H9 (cell line): ENCODE results near the gene SELENOV. TPM values are rescaled to one million over a fixed set of nuclear protein-coding genes. Genes with fewer than 3 reads are reported as not detected.

Experiments used
- DNase-seq: peaks from one replicate; pipeline ENCODE4 v3.0.0-alpha.2; 2017
- H2AFZ ChIP-seq: one replicate; pipeline ENCODE4 v1.6.1; 2013; ENCODE audit warnings: mild to moderate bottlenecking, low read length, control low read depth, moderate library complexity
- H2AK5ac ChIP-seq: 2 replicates; pipeline ENCODE4 v1.6.1; 2013; ENCODE audit warnings: low read length, control low read depth, mixed read lengths; ENCODE audit not compliant: insufficient read length
- H2BK120ac ChIP-seq: one replicate; pipeline ENCODE4 v1.6.1; 2013; ENCODE audit warnings: low read depth, mild to moderate bottlenecking, low read length, control low read depth, inconsistent platforms; ENCODE audit not compliant: poor library complexity, severe bottlenecking
- H2BK12ac ChIP-seq: 2 replicates; pipeline ENCODE4 v1.6.1; 2013; ENCODE audit warnings: low read length, control low read depth, mixed read lengths, low read depth; ENCODE audit not compliant: insufficient read length
- H2BK15ac ChIP-seq: 2 replicates; pipeline ENCODE4 v1.6.1; 2013; ENCODE audit warnings: low read depth, low read length, control low read depth
- H2BK20ac ChIP-seq: one replicate; pipeline ENCODE4 v1.6.1; 2013; ENCODE audit warnings: low read depth, mild to moderate bottlenecking, low read length, control low read depth, inconsistent platforms; ENCODE audit not compliant: poor library complexity, severe bottlenecking
- H2BK5ac ChIP-seq: 2 replicates; pipeline ENCODE4 v1.6.1; 2013; ENCODE audit warnings: low read length, control low read depth, mixed read lengths; ENCODE audit not compliant: insufficient read length
- H3K14ac ChIP-seq: 2 replicates; pipeline ENCODE4 v1.6.1; 2013; ENCODE audit warnings: low read length, control low read depth; ENCODE audit not compliant: insufficient read depth
- H3K18ac ChIP-seq: 2 replicates; pipeline ENCODE4 v1.6.1; 2013; ENCODE audit warnings: low read depth, mild to moderate bottlenecking, mixed read lengths, low read length, control low read depth; ENCODE audit not compliant: insufficient read length
- H3K23ac ChIP-seq: 2 replicates; pipeline ENCODE4 v1.6.1; 2013; ENCODE audit warnings: low read length, control low read depth, mixed read lengths, low read depth; ENCODE audit not compliant: insufficient read length
- H3K23me2 ChIP-seq: 2 replicates; pipeline ENCODE4 v1.6.1; 2013; ENCODE audit warnings: low read depth, mild to moderate bottlenecking, mixed read lengths, low read length, control low read depth; ENCODE audit not compliant: insufficient read length, poor library complexity, severe bottlenecking
- H3K27ac ChIP-seq: 2 replicates; pipeline ENCODE4 v1.5.1; 2013; ENCODE audit warnings: low read length, control low read depth, mixed read lengths, low read depth; ENCODE audit not compliant: insufficient read length
- H3K27me3 ChIP-seq: 2 replicates; pipeline ENCODE4 v1.6.1; 2013; ENCODE audit warnings: low read length, control low read depth, inconsistent platforms; ENCODE audit not compliant: insufficient read depth
- H3K4ac ChIP-seq: 2 replicates; pipeline ENCODE4 v1.6.1; 2013; ENCODE audit warnings: low read depth, mild to moderate bottlenecking, control low read depth, inconsistent platforms, low read length, moderate library complexity
- H3K4me1 ChIP-seq: 2 replicates; pipeline ENCODE4 v1.6.1; 2013; ENCODE audit warnings: low read length, control low read depth, inconsistent platforms; ENCODE audit not compliant: insufficient read depth
- H3K4me2 ChIP-seq: 2 replicates; pipeline ENCODE4 v1.6.1; 2013; ENCODE audit warnings: low read length, control low read depth, mixed read lengths; ENCODE audit not compliant: insufficient read length, insufficient read depth
- H3K56ac ChIP-seq: 2 replicates; pipeline ENCODE4 v1.6.1; 2013; ENCODE audit warnings: low read depth, mild to moderate bottlenecking, mixed read lengths, low read length, control low read depth; ENCODE audit not compliant: insufficient read length
- H3K79me1 ChIP-seq: 2 replicates; pipeline ENCODE4 v1.6.1; 2013; ENCODE audit warnings: low read depth, mild to moderate bottlenecking, moderate library complexity, low read length, control low read depth, inconsistent platforms; ENCODE audit not compliant: insufficient read depth, poor library complexity, severe bottlenecking
- H3K79me2 ChIP-seq: 2 replicates; pipeline ENCODE4 v1.6.1; 2013; ENCODE audit warnings: low read length, control low read depth, inconsistent platforms; ENCODE audit not compliant: insufficient read depth
- H3K9ac ChIP-seq: 2 replicates; pipeline ENCODE4 v1.6.1; 2013; ENCODE audit warnings: low read length, control low read depth, mixed read lengths; ENCODE audit not compliant: insufficient read length; ENCODE audit errors: extremely low read depth
- H3K9me3 ChIP-seq: one replicate; pipeline ENCODE4 v1.6.1; 2013; ENCODE audit warnings: low read depth, low read length, inconsistent platforms; ENCODE audit not compliant: control insufficient read depth
- H3T11ph ChIP-seq: one replicate; pipeline ENCODE4 v1.6.1; 2013; ENCODE audit warnings: mild to moderate bottlenecking, low read length, control low read depth, inconsistent platforms
- H4K20me1 ChIP-seq: one replicate; pipeline ENCODE4 v1.6.1; 2013; ENCODE audit not compliant: control insufficient read depth, insufficient read length, insufficient read depth
- H4K5ac ChIP-seq: 2 replicates; pipeline ENCODE4 v1.6.1; 2013; ENCODE audit warnings: low read depth, mild to moderate bottlenecking, mixed read lengths, low read length, control low read depth; ENCODE audit not compliant: insufficient read length
- H4K8ac ChIP-seq: replicated peaks from 2 replicates; pipeline ENCODE4 v1.6.1; 2013; ENCODE audit warnings: low read length, control low read depth, mixed read lengths, low read depth; ENCODE audit not compliant: insufficient read length
- H4K91ac ChIP-seq: 2 replicates; pipeline ENCODE4 v1.6.1; 2013; ENCODE audit warnings: low read depth, mild to moderate bottlenecking, moderate library complexity, mixed read lengths, low read length, control low read depth; ENCODE audit not compliant: insufficient read length
- H3K27ac Mint-ChIP-seq, 3 experiments: 2 replicates in 2 of 3; 3 replicates in 1 of 3; pipeline ENCODE4 v1.8.0; 2020 to 2021; ENCODE audit warnings: mixed read lengths in 3 of 3, mild to moderate bottlenecking in 1 of 3, moderate library complexity in 1 of 3
- H3K27me3 Mint-ChIP-seq: 2 replicates; pipeline ENCODE4 v1.8.0; 2021; ENCODE audit warnings: low read depth, mild to moderate bottlenecking, moderate library complexity, mixed read lengths
- H3K36me3 Mint-ChIP-seq, 3 experiments: 2 replicates in 2 of 3; 3 replicates in 1 of 3; pipeline ENCODE4 v1.8.0; 2020 to 2021; ENCODE audit warnings: low read depth in 3 of 3, mixed read lengths in 3 of 3; ENCODE audit not compliant: insufficient read depth in 1 of 3
- H3K4me1 Mint-ChIP-seq, 2 experiments: 2 replicates each; pipeline ENCODE4 v1.8.0; 2020; ENCODE audit warnings: mixed read lengths in 2 of 2
- H3K4me3 Mint-ChIP-seq, 2 experiments: 2 replicates in 1 of 2; 3 replicates in 1 of 2; pipeline ENCODE4 v1.8.0; 2020 to 2021; ENCODE audit warnings: mild to moderate bottlenecking in 2 of 2, mixed read lengths in 2 of 2, moderate library complexity in 1 of 2
- H3K9me3 Mint-ChIP-seq, 2 experiments: 2 replicates in 1 of 2; 3 replicates in 1 of 2; pipeline ENCODE4 v1.8.0; 2020; ENCODE audit warnings: mild to moderate bottlenecking in 2 of 2, mixed read lengths in 2 of 2, moderate library complexity in 1 of 2
- CTCF ChIP-seq: fragments of 200-600 bp; sonication (generic); conservative IDR thresholded peaks from 3 replicates; pipeline ENCODE4 v1.8.0; 2021; ENCODE audit warnings: antibody characterized with exemption, mild to moderate bottlenecking
- WGBS: extraction: QIAGEN DNeasy Blood & Tissue Kit; methylation state at CpG from one replicate; pipeline ENCODE4 v1.1.7; 2013; ENCODE audit warnings: missing lambda C conversion rate, low lambda C conversion rate, mixed read lengths; ENCODE audit not compliant: insufficient read length; ENCODE audit errors: extremely low coverage; 5-methylcytosine and 5-hydroxymethylcytosine counted together
- total RNA-seq: library from RNA; stranded (reverse); gene quantifications from 2 replicates; pipeline ENCODE4 v1.2.1, GENCODE V29; 2021

SELENOV gene
- total RNA-seq, 1 experiment from 2014 or later: 6.9 TPM

GRCh38 chr19:39539165-39539517 lies 24.2 kb downstream of the SELENOV start:
- H4K91ac ChIP-seq: no peak overlapping the region
- peaks cover 1% of the 10 kb centered on the region; the same call in 1 of the 2 replicates for H3K79me2 ChIP-seq
- H2BK15ac ChIP-seq: no peak overlapping the region

More at GRCh38 chr19:39539165-39539517, 24.2 kb downstream of the SELENOV start:
- no peak overlapping the region for H2AFZ ChIP-seq
- H4K20me1 ChIP-seq: no peaks in the 10 kb centered on the region
- no peaks in the 10 kb centered on the region for H3K23me2 ChIP-seq
- H3T11ph ChIP-seq: no peak overlapping the region
- H2AK5ac ChIP-seq: no peak overlapping the region
- no peak overlapping the region for H2BK20ac ChIP-seq
- H4K5ac ChIP-seq: no peak overlapping the region
- H2BK5ac ChIP-seq: no peak overlapping the region
- H3K14ac ChIP-seq: peak overlapping the region; percentile 37; the same call in 1 of the 2 replicates
- peak overlapping the region; percentile 69 for H3K4me2 ChIP-seq
- H2BK120ac ChIP-seq: no peak overlapping the region
- H3K56ac ChIP-seq: no peak overlapping the region
- H3K27me3 ChIP-seq: no peaks in the 10 kb centered on the region
- H2BK12ac ChIP-seq: no peak overlapping the region
- H3K9ac ChIP-seq: peak overlapping the region; percentile 82
- no peak overlapping the region for H3K27ac ChIP-seq
- H3K9me3 Mint-ChIP-seq: no peaks in the 10 kb centered on the region; a peak in 1 of 5 replicates
- DNase-seq: no peak
- peaks cover 25 to 32% of the 10 kb centered on the region in 2 experiments for H3K4me1 Mint-ChIP-seq
- H4K8ac ChIP-seq: no peak overlapping the region
- H3K36me3 Mint-ChIP-seq: peaks cover 0 to 6% (median 0%) of the 10 kb centered on the region in 3 experiments; a peak in 4 of 7 replicates
- H3K79me1 ChIP-seq: no peaks in the 10 kb centered on the region
- TF ChIP-seq CTCF: no peak
- H3K23ac ChIP-seq: no peak overlapping the region
- peaks cover 3% of the 10 kb centered on the region; the same call in 1 of the 2 replicates for H3K4me1 ChIP-seq
- no CpG with 5 or more reads among the region's 10 CpGs for WGBS
- no peak overlapping the region for H3K18ac ChIP-seq
- H3K27me3 Mint-ChIP-seq: peaks cover 4% of the 10 kb centered on the region
- no peak overlapping the region for H3K4ac ChIP-seq
- peak overlapping the region; percentile 93 to 94 for H3K4me3 Mint-ChIP-seq
- H3K27ac Mint-ChIP-seq: peak overlapping the region; percentile 76 to 92 (median 87); a peak in 6 of 7 replicates
- no peaks in the 10 kb centered on the region for H3K9me3 ChIP-seq
